Adrenal gland (tissue), 5 donors: Measurements from ENCODE around the gene PTCHD4.

Experiments used
- POLR2A ChIP-seq, 2 donors: fragments of 450-650 bp; IDR thresholded peaks; one replicate each; pipeline ENCODE4 v1.6.1; 2017; ENCODE audit warnings: antibody characterized with exemption in 2 of 2, mild to moderate bottlenecking in 2 of 2, moderate library complexity in 1 of 2
- TF ChIP-seq, protein P1 (sequence below), 6 experiments: fragments of 450-650 bp in 4 of 6; fragments of 200-600 bp in 2 of 6; sonication (generic) in 1 of 6; IDR thresholded peaks; 1 replicate in 5 of 6; 2 replicates in 1 of 6; pipeline versions ENCODE4 v1.5.1 to v1.8.0; 2016 to 2021; ENCODE audit warnings: antibody characterized with exemption in 6 of 6, mild to moderate bottlenecking in 2 of 6, moderate library complexity in 1 of 6
- donor health status: DM: no; HTN: no; CAD: no.

DNA sequence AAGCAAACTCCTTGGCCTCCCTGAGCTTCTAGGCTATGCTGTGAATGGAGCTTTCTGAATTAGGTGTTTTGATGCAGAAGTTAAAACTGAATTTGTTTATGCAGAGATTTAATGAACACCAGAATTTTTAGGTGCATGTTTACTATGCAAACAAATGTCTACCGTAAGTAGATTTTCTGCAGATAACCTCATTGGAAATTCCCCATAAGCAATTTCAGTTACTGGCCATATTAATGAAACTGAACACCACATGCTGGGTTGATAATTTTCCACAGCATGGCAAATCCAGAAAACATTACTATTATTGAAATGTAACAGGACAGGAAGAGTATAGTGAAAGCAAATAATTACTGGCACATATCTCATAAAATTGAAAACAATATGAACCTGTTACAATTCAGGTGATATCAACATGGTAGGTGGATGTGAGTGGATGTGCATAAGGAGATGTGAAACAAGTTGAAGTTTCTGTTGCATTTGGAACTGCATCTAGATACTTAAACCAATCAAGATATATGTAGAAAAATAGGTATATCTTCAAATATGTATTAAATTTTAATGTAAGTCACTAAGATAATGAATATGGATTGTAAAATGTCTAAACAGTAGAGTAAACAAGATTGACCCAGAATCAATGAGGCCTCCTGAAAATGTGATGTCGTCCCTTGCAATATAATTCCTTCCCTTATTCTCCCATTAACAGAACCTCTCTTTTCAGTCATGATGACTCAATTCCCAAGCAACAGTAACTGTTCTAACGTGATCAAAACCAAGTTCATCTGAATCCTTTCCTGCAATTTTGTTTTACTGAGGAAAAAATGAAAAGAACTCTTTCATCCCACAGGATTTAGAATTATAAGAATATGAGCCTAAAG is 11.0 kb downstream of the PTCHD4 start:
- TF ChIP-seq, protein P1, sequence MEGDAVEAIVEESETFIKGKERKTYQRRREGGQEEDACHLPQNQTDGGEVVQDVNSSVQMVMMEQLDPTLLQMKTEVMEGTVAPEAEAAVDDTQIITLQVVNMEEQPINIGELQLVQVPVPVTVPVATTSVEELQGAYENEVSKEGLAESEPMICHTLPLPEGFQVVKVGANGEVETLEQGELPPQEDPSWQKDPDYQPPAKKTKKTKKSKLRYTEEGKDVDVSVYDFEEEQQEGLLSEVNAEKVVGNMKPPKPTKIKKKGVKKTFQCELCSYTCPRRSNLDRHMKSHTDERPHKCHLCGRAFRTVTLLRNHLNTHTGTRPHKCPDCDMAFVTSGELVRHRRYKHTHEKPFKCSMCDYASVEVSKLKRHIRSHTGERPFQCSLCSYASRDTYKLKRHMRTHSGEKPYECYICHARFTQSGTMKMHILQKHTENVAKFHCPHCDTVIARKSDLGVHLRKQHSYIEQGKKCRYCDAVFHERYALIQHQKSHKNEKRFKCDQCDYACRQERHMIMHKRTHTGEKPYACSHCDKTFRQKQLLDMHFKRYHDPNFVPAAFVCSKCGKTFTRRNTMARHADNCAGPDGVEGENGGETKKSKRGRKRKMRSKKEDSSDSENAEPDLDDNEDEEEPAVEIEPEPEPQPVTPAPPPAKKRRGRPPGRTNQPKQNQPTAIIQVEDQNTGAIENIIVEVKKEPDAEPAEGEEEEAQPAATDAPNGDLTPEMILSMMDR (IDR thresholded peaks at IDR 0.05), result no peak
- no peak for TF ChIP-seq POLR2A (IDR thresholded peaks at IDR 0.05)
